Natural killer cell (primary cell): Measurements from ENCODE around the gene YJEFN3. TPM values are rescaled to one million over a fixed set of nuclear protein-coding genes. Genes with fewer than 3 reads are reported as not detected.

ENCODE experiments used
- ATAC-seq, 3 donors: fragments of 150-1000 bp in 2 of 3; fragments of 200-7000 bp in 1 of 3; cut with Tn5 transposase; 1 replicate in 1 of 3; 2 replicates in 2 of 3; pipeline ENCODE4 v1.10.0; 2021; ENCODE audit warnings: mild to moderate bottlenecking in 2 of 3, moderate library complexity in 2 of 3
- DNase-seq, 2 donors: peaks; one replicate each; pipeline versions ENCODE4 v3.0.0 to v3.0.0-alpha.2; 2013 to 2021; ENCODE audit warnings: mixed read lengths in 1 of 2
- H3K27ac ChIP-seq: one replicate; pipeline ENCODE4 v1.5.1; 2013; ENCODE audit warnings: mild to moderate bottlenecking, low read length
- H3K27me3 ChIP-seq: one replicate; pipeline ENCODE4 v1.6.1; 2013; ENCODE audit warnings: low read length; ENCODE audit not compliant: control insufficient read depth, insufficient read depth
- H3K36me3 ChIP-seq: one replicate; pipeline ENCODE4 v1.6.1; 2013; ENCODE audit warnings: low read length; ENCODE audit not compliant: control insufficient read depth, insufficient read depth
- H3K4me1 ChIP-seq: one replicate; pipeline ENCODE4 v1.6.1; 2013; ENCODE audit warnings: low read length; ENCODE audit not compliant: control insufficient read depth, insufficient read depth
- H3K4me3 ChIP-seq: one replicate; pipeline ENCODE4 v1.5.1; 2013; ENCODE audit warnings: low read length
- H3K9me3 ChIP-seq: one replicate; pipeline ENCODE4 v1.6.1; 2013; ENCODE audit warnings: low read length; ENCODE audit not compliant: control insufficient read depth, insufficient read depth
- H3K27ac Mint-ChIP-seq, 2 donors: one replicate each; pipeline ENCODE4 v1.8.0; 2022; ENCODE audit warnings: mild to moderate bottlenecking in 2 of 2, mixed read lengths in 2 of 2, moderate library complexity in 1 of 2
- H3K27me3 Mint-ChIP-seq, 2 donors: one replicate each; pipeline ENCODE4 v1.8.0; 2022; ENCODE audit warnings: low read depth in 2 of 2, mixed read lengths in 2 of 2
- H3K36me3 Mint-ChIP-seq: one replicate; pipeline ENCODE4 v1.8.0; 2022; ENCODE audit warnings: mixed read lengths
- H3K4me1 Mint-ChIP-seq, 2 donors: one replicate each; pipeline ENCODE4 v1.8.0; 2022; ENCODE audit warnings: mixed read lengths in 2 of 2
- H3K4me3 Mint-ChIP-seq: one replicate; pipeline ENCODE4 v1.8.0; 2022; ENCODE audit warnings: mild to moderate bottlenecking, moderate library complexity, mixed read lengths
- H3K9me3 Mint-ChIP-seq, 2 donors: one replicate each; pipeline ENCODE4 v1.8.0; 2022; ENCODE audit warnings: mixed read lengths in 2 of 2
- WGBS: methylation state at CpG from one replicate; pipeline ENCODE4 v1.1.7; 2013; ENCODE audit warnings: missing lambda C conversion rate; ENCODE audit not compliant: insufficient coverage; 5-methylcytosine and 5-hydroxymethylcytosine counted together
- intact Hi-C: fragments of 100-400 bp; cut with micrococcal nuclease; formaldehyde crosslinking; loops from one replicate; pipeline ENCODE4 v1.14.2; 2022
- total RNA-seq, 4 donors: library from RNA; stranded (reverse); fragments of 120-200 nt in 1 of 4; gene quantifications; one replicate each; pipeline versions ENCODE4 v1.2.3 to v1.2.4, GENCODE V29; 2013 to 2022
- TF ChIP-seq, protein P1 (sequence below): fragments of 200-600 bp; IDR thresholded peaks from one replicate; pipeline ENCODE4 v1.8.0; 2022; ENCODE audit warnings: antibody characterized with exemption

The YJEFN3 gene
- total RNA-seq, 3 donors from 2014 or later (not counting 1 experiment from before 2014, with no cell fraction given), result 4.0 to 6.0 (median 4.3) TPM

DNA sequence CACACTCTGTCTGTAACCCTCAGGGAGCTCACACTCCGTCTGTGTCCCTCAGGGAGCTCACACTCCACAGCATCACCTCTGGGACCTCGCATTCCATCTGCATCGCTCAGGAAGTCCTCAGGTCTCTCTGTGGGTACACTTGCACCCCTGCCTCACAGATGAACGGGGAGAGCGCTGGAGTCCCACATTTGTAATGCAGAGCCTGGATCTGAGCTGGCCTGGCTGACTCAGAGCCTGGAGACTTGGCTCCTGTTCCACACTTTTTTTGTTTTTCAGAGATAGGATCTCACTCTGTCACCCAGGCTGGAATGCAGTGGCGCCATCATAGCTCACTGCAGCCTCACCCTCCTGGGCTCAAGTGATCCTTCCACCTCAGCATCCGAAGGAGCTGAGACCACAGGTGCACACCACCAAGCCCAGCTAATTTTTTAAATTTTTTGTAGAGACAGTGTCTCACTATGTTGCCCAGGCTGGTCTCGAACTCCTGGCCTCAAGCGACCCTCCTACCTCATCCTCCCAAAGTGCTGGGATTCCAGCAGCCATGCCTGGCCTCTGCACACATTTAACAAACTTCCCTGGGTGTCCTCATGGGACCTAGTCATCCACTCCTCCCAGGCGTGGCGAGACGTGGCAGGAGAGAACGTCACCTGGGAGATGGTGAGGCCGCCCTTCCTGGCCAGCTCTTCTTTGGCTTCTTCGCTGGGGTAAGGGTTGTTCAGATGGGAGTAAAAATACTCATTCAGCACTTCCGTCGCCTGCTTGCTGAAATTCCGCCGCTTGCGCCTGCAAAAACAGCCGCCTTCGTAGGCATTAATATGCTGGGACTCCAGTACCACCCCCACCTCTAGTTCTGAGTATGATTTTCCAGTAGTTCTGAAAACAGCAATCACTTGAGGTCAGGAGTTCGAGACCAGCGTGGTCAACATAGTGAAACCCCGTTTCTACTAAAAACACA lies 40.4 kb downstream of the YJEFN3 start:
- intact Hi-C loops, result no loop called here
- whole genome bisulfite sequencing, result 95% methylated on average over 25 of the region's 25 CpGs
- Histone ChIP-seq H3K4me3 (no peak overlapping the region), H3K27ac (no peak overlapping the region), H3K36me3 (no peaks in the 10 kb centered on the region), H3K9me3 (no peaks in the 10 kb centered on the region), H3K27me3 (no peaks in the 10 kb centered on the region), H3K4me1 (no peaks in the 10 kb centered on the region)
- TF ChIP-seq, protein P1, sequence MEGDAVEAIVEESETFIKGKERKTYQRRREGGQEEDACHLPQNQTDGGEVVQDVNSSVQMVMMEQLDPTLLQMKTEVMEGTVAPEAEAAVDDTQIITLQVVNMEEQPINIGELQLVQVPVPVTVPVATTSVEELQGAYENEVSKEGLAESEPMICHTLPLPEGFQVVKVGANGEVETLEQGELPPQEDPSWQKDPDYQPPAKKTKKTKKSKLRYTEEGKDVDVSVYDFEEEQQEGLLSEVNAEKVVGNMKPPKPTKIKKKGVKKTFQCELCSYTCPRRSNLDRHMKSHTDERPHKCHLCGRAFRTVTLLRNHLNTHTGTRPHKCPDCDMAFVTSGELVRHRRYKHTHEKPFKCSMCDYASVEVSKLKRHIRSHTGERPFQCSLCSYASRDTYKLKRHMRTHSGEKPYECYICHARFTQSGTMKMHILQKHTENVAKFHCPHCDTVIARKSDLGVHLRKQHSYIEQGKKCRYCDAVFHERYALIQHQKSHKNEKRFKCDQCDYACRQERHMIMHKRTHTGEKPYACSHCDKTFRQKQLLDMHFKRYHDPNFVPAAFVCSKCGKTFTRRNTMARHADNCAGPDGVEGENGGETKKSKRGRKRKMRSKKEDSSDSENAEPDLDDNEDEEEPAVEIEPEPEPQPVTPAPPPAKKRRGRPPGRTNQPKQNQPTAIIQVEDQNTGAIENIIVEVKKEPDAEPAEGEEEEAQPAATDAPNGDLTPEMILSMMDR, result no peak
- no peak for DNase-seq
- H3K27ac Mint-ChIP-seq, result no peak overlapping the region
- H3K36me3 Mint-ChIP-seq, result no peaks in the 10 kb centered on the region
- H3K27me3 Mint-ChIP-seq, result no peaks in the 10 kb centered on the region
- no peak for ATAC-seq
- no peaks in the 10 kb centered on the region for H3K4me1 Mint-ChIP-seq
- H3K4me3 Mint-ChIP-seq, result no peak overlapping the region
- no peaks in the 10 kb centered on the region for H3K9me3 Mint-ChIP-seq

- H3K36me3 Mint-ChIP-seq, result no peaks in the 10 kb centered on the region
- no peaks in the 10 kb centered on the region for H3K4me1 ChIP-seq
- H3K27ac ChIP-seq, result no peak overlapping the region
- no peaks in the 10 kb centered on the region for H3K36me3 ChIP-seq
- WGBS, result 91% methylated on average over 10 of the region's 10 CpGs
- H3K27me3 Mint-ChIP-seq, result no peaks in the 10 kb centered on the region
- no peak for ATAC-seq
- no peaks in the 10 kb centered on the region for H3K9me3 ChIP-seq
- H3K27ac Mint-ChIP-seq, result no peak overlapping the region
- no peaks in the 10 kb centered on the region for H3K27me3 ChIP-seq
- TF ChIP-seq, protein P1, result no peak
- H3K9me3 Mint-ChIP-seq, result no peaks in the 10 kb centered on the region
- H3K4me3 ChIP-seq, result no peak overlapping the region
- H3K4me3 Mint-ChIP-seq, result no peak overlapping the region
- DNase-seq, result no peak
- intact Hi-C loops, result no loop called here
- peaks cover 0 to 4% of the 10 kb centered on the region in 2 donors for H3K4me1 Mint-ChIP-seq
These were observed 41.9 kb downstream of the YJEFN3 start for GRCh38 chr19:19570571-19570970.

DNA sequence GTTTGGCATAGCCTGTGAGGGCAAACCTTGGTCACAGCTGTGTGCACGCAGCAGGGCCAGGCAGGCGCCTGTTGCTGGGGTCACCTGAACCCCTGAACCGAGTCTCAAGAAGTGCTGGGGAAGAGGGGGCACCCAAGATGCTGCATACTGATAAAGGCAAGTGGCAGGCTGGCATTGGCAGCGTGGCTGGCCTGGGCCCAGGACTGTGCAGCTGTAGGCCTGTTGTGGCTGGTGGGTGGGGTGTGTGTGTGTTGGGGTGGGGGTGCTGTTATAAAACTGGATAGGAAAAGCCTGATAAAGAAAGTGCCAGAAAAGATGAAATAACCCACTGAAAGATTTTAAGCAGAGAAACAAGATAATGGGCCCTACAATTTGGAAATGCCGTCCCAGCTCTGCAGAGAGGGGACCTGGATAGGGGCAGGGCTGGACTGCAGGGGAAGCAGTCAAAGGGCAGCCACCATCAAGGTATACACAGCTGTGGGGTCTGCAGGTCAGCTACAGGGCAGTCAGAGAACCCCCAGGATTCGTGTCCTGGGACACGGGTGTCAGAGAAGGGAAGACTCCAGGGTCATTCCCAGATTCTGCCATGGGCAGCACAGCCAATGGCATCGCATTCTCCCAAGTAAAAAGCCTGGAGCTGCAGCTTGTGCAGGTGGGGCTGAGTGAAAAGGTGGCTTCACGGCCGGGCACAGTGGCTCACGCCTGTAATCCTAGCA lies 42.5 kb downstream of the YJEFN3 start:
- ATAC-seq (no peak), DNase-seq (no peak)
- Histone ChIP-seq H3K4me1 (no peaks in the 10 kb centered on the region), H3K27ac (no peak overlapping the region), H3K9me3 (no peaks in the 10 kb centered on the region), H3K36me3 (no peaks in the 10 kb centered on the region), H3K4me3 (no peak overlapping the region), H3K27me3 (no peaks in the 10 kb centered on the region)
- intact Hi-C loops, result no loop called here
- no peaks in the 10 kb centered on the region for H3K36me3 Mint-ChIP-seq
- H3K9me3 Mint-ChIP-seq, result no peaks in the 10 kb centered on the region
- TF ChIP-seq, protein P1, result no peak
- peaks cover 0 to 5% of the 10 kb centered on the region in 2 donors for H3K4me1 Mint-ChIP-seq
- H3K4me3 Mint-ChIP-seq, result no peak overlapping the region
- 85% methylated on average over 11 of the region's 11 CpGs for WGBS
- no peak overlapping the region for H3K27ac Mint-ChIP-seq
- H3K27me3 Mint-ChIP-seq, result no peaks in the 10 kb centered on the region
